GM12878 (cell line): ENCODE results near the gene MBOAT1. TPM values are rescaled to one million over a fixed set of nuclear protein-coding genes. Genes with fewer than 3 reads are reported as not detected.

ENCODE experiments used
- ATAC-seq: fragments of 200-7000 bp; cut with Tn5 transposase; 3 replicates; pipeline ENCODE4 v1.9.1; 2020; ENCODE audit warnings: mild to moderate bottlenecking, moderate library complexity
- BruUV-seq: library from RNA; stranded (reverse); fragments of 400-500 nt; replicated peaks from 2 replicates; lab custom pipeline; 2021; lab: Mats Ljungman, UMichigan
- CTCF ChIA-PET: fragments of 300-600 bp; sonication (Branson Sonifier 250); formaldehyde crosslinking; extraction: SDS; loops from one replicate; lab custom pipeline; 2021; ENCODE audit warnings: inconsistent platforms; lab: Yijun Ruan, JAX
- POLR2A ChIA-PET: fragments of 350-600 bp; formaldehyde crosslinking; extraction: SDS; loops from one replicate; lab custom pipeline; 2021; ENCODE audit warnings: inconsistent platforms; lab: Charles Lee
- RAD21 ChIA-PET: fragments of 300-600 bp; sonication (Branson Sonifier 250); formaldehyde crosslinking; loops from one replicate; lab custom pipeline; 2023; ENCODE audit warnings: antibody characterized with exemption; ENCODE audit not compliant: unreplicated experiment; lab: Charles Lee
- SMC1A ChIA-PET: fragments of 300-600 bp; sonication (Branson Sonifier 250); formaldehyde crosslinking; loops from one replicate; lab custom pipeline; 2023; ENCODE audit not compliant: unreplicated experiment, uncharacterized antibody; lab: Charles Lee
- DNase-seq: peaks from one replicate; pipeline ENCODE4 v3.0.0-alpha.2; 2011; ENCODE audit warnings: low read depth, low spot score
- FAIRE-seq: peaks from 3 replicates; lab custom pipeline; 2011; peaks lifted over from hg19 to GRCh38; lab: Jason Lieb, UNC
- H2AFZ ChIP-seq: 2 replicates; pipeline ENCODE4 v1.6.0; 2011; ENCODE audit warnings: low read depth, low read length, control low read depth; ENCODE audit not compliant: control insufficient read depth
- H3K27ac ChIP-seq: 2 replicates; pipeline ENCODE4 v1.5.1; 2011; ENCODE audit warnings: control low read depth; ENCODE audit not compliant: control insufficient read depth, insufficient read depth
- H3K27me3 ChIP-seq, 2 experiments: replicated peaks in 1 of 2; 2 replicates each; pipeline versions ENCODE4 v1.6.0 to v1.6.1; 2011; ENCODE audit warnings: low read length in 1 of 2; ENCODE audit not compliant: control insufficient read depth in 2 of 2, insufficient read depth in 2 of 2
- H3K36me3 ChIP-seq, 2 experiments: 2 replicates each; pipeline ENCODE4 v1.5.1; 2011; ENCODE audit warnings: low read length in 1 of 2; ENCODE audit not compliant: control insufficient read depth in 2 of 2, insufficient read depth in 2 of 2
- H3K4me1 ChIP-seq: 2 replicates; pipeline ENCODE4 v1.6.1; 2011; ENCODE audit warnings: mild to moderate bottlenecking, low read length, moderate library complexity, mixed read lengths; ENCODE audit not compliant: control insufficient read depth, insufficient read depth
- H3K4me2 ChIP-seq: 2 replicates; pipeline ENCODE4 v1.6.0; 2011; ENCODE audit warnings: control low read depth; ENCODE audit not compliant: control insufficient read depth, insufficient read depth
- H3K4me3 ChIP-seq: fragments of 200-600 bp; sonication (generic); 2 replicates; pipeline ENCODE4 v1.5.1; 2016
- H3K79me2 ChIP-seq: 2 replicates; pipeline ENCODE4 v1.6.0; 2011; ENCODE audit warnings: low read length; ENCODE audit not compliant: control insufficient read depth, insufficient read depth
- H3K9ac ChIP-seq: 2 replicates; pipeline ENCODE4 v1.8.0; 2011; ENCODE audit warnings: low read length, control low read depth, mixed read lengths; ENCODE audit not compliant: control insufficient read depth, insufficient read depth
- H3K9me3 ChIP-seq: replicated peaks from 3 replicates; pipeline ENCODE4 v1.5.1; 2011; ENCODE audit warnings: mild to moderate bottlenecking, low read length; ENCODE audit not compliant: control insufficient read depth, insufficient read depth
- H4K20me1 ChIP-seq: 2 replicates; pipeline ENCODE4 v1.6.0; 2011; ENCODE audit not compliant: control insufficient read depth, insufficient read depth
- BCL3 ChIP-seq: IDR thresholded peaks from 2 replicates; pipeline ENCODE4 v1.6.1; 2011; ENCODE audit warnings: borderline replicate concordance, low read depth, mild to moderate bottlenecking, moderate library complexity, low read length; ENCODE audit not compliant: insufficient read depth, poor library complexity, severe bottlenecking
- BCLAF1 ChIP-seq: fragments of 450-650 bp; IDR thresholded peaks from 2 replicates; pipeline ENCODE4 v1.6.1; 2017; ENCODE audit warnings: antibody characterized with exemption, mild to moderate bottlenecking, moderate library complexity
- BRCA1 ChIP-seq: IDR thresholded peaks from 2 replicates; pipeline ENCODE4 v1.6.1; 2011; ENCODE audit warnings: low read depth, low read length, improper control_type of control experiment
- HDAC6 ChIP-seq: fragments of 200-600 bp; sonication (generic); IDR thresholded peaks from one replicate; pipeline ENCODE4 v1.8.0; 2017; ENCODE audit warnings: antibody characterized with exemption; ENCODE audit not compliant: unreplicated experiment
- MEF2B ChIP-seq: fragments of 450-650 bp; IDR thresholded peaks from 2 replicates; pipeline ENCODE4 v1.6.1; 2018; ENCODE audit warnings: mild to moderate bottlenecking, moderate library complexity; ENCODE audit not compliant: partially characterized antibody, poor library complexity, severe bottlenecking
- MTA2 ChIP-seq: fragments of 450-650 bp; IDR thresholded peaks from 2 replicates; pipeline ENCODE4 v1.6.1; 2016; ENCODE audit warnings: low read depth, mild to moderate bottlenecking, moderate library complexity
- POU2F2 ChIP-seq: IDR thresholded peaks from 3 replicates; pipeline ENCODE4 v1.6.1; 2011; ENCODE audit warnings: low read depth, mild to moderate bottlenecking, low read length, borderline replicate concordance
- SREBF2 ChIP-seq: IDR thresholded peaks from 2 replicates; pipeline ENCODE4 v1.6.1; 2012; ENCODE audit warnings: mild to moderate bottlenecking, low read length
- ZBTB33 ChIP-seq: fragments of 450-650 bp; IDR thresholded peaks from 2 replicates; pipeline ENCODE4 v1.6.1; 2017; ENCODE audit warnings: mild to moderate bottlenecking
- WGBS: methylation state at CpG from one replicate; pipeline ENCODE4 v1.1.6; 2016; ENCODE audit warnings: low lambda C conversion rate; ENCODE audit not compliant: insufficient replicate concordance, insufficient coverage; ENCODE audit errors: missing lambda C conversion rate; 5-methylcytosine and 5-hydroxymethylcytosine counted together
- in situ Hi-C: fragments of 300-500 bp; cut with MboI; formaldehyde crosslinking; loops from 9 replicates; pipeline ENCODE4 v1.14.3; 2018; ENCODE audit warnings: mixed read lengths
- intact Hi-C: fragments of 100-400 bp; cut with micrococcal nuclease; formaldehyde crosslinking; loops from one replicate; pipeline ENCODE4 v1.14.2; 2022; ENCODE audit not compliant: unreplicated experiment
- polyA plus RNA-seq, 11 experiments: library from polyadenylated mRNA; depleted of rRNA in 4 of 11; unstranded in 6 of 11; stranded (reverse) in 5 of 11; fragments of >200 nt; fragmentation: Nextera tagmentation in 4 of 11; fragmentation: Illumina TruSeq in 1 of 11; extraction: Ambion mirVana in 4 of 11; extraction: Trizol in 1 of 11; gene quantifications; 1 replicate in 1 of 11; 2 replicates in 10 of 11; pipeline versions ENCODE4 v1.2.1 to v1.2.3, GENCODE V29; 2011 to 2016; ENCODE audit warnings: inconsistent platforms in 2 of 11, missing spikeins in 2 of 11, low read depth in 1 of 11
- total RNA-seq, 4 experiments: library from RNA; depleted of rRNA in 3 of 4; stranded (reverse); fragments of >200 nt in 3 of 4; fragmentation: Illumina TruSeq in 1 of 4; extraction: Trizol in 1 of 4; gene quantifications; 2 replicates each; pipeline versions ENCODE4 v1.2.1 to v1.2.3, GENCODE V29; 2013 to 2021

MBOAT1 gene
- total and polyA plus RNA-seq, 10 of the 15 experiments (the other 5 are each of a cell fraction or from before 2014, with no cell fraction given): 0.39 to 21.0 (median 11.6) TPM

DNA sequence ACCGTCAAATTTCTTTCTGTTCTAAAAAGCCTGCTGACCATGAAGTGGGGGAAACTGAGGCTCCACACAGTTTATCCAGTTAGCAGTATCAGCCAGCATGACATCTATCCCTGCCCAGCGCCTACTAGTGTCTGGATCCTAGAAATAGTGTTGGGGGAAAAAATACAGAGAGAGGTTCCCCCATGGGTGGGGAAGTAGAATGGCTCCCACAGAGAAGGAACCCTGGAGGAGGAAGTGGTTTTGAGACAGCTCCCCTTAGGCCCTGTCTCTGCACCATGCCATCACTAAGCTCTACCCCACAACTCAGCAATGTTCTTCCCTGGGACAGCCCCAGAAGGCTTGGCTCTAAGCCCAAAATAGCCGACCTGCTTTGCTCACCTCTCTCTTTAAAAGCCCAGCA, 153.4 kb downstream of the MBOAT1 start (continued):
- TF ChIP-seq BRCA1: no peak
- no peak for TF ChIP-seq BCL3
- TF ChIP-seq POU2F2: no peak
- TF ChIP-seq MEF2B: no peak

DNA sequence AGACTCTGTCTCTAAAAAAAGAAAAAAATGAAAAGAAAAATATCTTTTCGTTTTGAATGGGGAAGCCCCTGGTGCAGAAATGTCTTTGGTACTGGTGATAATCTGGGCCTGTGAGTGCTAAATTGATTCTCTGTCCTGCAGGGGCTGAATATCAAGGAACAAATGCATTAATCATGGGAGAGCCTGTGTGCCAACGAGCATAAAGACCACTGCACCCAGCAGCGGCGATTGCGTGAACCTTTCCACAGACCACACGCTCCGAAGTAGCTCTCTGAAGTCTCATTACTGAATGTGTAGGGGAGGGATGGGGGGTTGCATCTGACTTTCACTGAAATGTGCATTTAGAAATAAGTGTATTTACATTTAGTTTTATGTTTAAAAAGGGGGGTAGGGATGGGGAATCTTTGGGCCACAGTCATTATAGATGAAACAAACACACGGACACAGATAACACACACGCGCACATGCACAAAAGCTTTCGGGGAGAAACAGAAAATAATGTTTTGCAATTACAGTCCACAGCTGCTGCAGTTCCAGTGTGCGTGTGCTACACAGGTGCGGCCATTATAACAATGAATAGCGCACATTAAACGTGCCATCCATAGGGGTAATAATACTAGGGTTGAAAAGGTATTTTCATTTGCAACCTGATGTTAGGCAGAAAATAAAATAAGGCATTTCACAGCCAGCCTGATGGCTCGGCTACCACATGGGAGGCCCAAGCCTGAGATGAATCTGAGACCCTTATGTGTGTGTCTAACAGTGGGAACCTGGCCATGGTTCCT, 154.0 kb downstream of the MBOAT1 start:
- no peak for ATAC-seq
- ChIA-PET RAD21 (no interaction called here), CTCF (no interaction called here), POLR2A (no interaction called here), SMC1A (interaction anchor here (0.6 kb wide), 1 partner anchor 11 kb away, joined by 3 read pairs; no protein-coding TSS in a partner anchor)
- Histone ChIP-seq H3K4me1 (no peaks in the 10 kb centered on the region), H3K27ac (no peak overlapping the region), H3K36me3 (no peaks in the 10 kb centered on the region), H4K20me1 (no peaks in the 10 kb centered on the region), H3K79me2 (no peaks in the 10 kb centered on the region), H3K9ac (no peak overlapping the region), H3K9me3 (no peaks in the 10 kb centered on the region; the same call in 2 of the 3 replicates), H3K4me3 (no peak overlapping the region), H3K4me2 (no peak overlapping the region), H2AFZ (no peak overlapping the region), H3K27me3 (no peaks in the 10 kb centered on the region)
- TF ChIP-seq ZBTB33 (no peak), SREBF2 (no peak), BCLAF1 (no peak), MTA2 (no peak), HDAC6 (no peak)
- intact Hi-C loops (loop anchor here (5.0 to 10.0 kb wide), 4 partner anchors 184 to 1311 kb away; no protein-coding TSS in a partner anchor), in situ Hi-C loops (loop anchor here (10.0 kb wide), 2 partner anchors 1064 to 1464 kb away; no protein-coding TSS in a partner anchor)
- BruUV-seq: no TSS peak
- no peak for DNase-seq
- 75% methylated on average over 16 of the region's 16 CpGs for WGBS
- no peak for FAIRE-seq
